ENCODE results near the gene C10orf90.

C10orf90 gene

DNA sequence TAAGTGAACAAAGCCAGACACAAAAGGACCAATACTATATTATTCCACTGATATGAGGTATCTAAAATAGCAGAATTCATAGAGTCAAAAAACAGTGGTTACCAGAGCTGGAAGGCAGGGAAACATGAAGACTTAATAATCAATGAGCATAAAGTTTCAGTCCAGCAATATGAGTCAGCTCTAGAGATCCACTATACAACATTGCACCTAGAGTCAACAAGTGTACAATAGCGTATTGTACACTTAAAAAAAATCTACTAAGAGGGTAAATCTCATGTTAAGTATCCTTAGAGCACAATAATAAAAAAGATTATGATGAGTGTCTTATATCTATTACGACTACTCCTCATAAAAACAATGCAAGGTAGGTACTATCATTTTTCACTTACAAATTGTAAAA lies 36.1 kb downstream of the C10orf90 start:
- DNase-seq = no peak

DNA sequence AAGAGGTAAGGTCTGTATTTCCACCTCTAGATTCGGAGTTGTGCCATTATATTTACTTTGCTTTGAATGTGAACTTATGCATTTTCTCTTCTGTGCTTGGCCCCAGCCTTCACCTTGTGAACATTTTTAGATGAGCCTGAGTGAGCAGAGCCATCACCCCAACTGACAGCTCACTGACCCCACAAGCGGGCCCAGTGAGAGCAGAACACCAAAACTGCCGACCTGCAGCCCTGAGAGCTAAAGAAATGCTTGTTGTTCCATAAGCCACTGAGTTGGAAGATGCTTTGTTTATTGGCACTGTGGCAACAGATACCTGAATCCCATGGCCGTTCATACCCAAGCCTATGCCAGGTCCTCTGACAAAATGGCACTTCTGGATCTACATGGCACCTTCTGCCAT lies 37.8 kb downstream of the C10orf90 start:
- DNase-seq = no peak

DNA sequence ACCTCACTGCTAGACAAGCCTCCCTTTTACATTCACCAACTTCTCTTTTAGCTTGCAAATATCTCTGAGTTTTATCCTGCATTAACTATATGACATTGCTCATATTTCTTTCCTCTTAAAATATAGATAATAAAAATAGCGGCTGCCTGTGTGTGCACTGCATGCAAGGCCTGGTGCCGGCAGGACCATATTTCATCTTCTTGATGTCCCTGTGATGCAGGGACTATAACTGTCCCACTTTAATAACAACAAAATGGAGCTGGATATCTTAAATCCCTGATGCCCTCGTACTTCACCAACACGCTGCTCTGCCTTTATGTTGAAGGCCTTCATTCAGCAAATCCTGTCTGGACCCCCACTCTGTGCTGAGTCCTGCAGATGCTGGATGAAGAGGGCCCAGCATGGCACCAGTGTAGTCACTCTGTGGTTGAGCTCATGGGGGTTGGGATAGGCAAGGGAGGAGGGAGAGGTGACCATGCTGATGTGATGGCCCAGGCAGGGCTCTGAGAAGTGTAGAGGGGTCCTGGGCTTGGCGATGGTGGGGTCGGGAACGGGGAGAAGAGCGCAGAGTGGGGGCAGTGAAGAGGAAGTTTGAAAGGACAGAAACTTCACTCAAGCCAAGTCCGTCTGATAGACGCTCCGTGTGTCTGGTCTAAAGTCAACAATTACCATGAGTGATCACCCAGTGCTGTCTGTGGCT lies 40.4 kb downstream of the C10orf90 start:
- no peak for DNase-seq

DNA sequence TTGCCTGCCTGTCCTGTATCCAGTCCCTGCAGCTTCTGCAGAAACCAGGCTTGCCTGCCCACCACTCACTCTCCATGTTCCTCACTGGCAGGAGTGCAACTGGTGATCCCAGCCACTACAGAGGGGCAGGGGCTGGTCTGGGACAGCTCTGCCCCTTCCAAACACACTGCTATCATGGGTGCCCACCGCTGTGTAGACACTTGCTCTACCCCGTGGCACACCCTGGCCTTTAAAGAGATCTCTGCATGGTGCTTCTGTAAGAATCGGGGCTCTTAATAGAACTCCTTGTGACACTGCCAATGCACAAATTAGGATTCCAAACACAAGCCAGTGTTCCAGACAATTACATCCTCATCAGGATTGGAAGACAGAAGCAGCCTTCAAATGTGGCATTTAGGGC lies 41.7 kb downstream of the C10orf90 start:
- no peak for DNase-seq

DNA sequence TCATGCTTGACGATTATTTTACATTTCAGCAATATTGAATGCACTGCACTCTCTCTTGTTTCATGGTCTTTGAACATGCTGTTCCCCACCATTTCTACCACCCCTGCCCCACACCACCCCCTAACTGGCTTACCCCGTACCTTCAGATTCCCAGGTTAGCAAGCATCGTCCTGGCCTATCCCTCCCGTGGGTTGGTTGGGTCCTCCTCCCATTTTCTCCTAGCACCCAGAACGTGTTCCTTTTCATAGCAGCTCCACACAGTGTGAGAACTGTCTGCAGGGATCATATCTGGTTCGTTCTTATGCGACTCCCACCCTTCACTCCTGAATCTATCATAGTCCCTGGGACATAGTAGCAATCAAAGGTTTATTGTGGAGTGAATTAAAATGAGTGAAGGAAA lies 48.6 kb downstream of the C10orf90 start:
- DNase-seq = no peak

DNA sequence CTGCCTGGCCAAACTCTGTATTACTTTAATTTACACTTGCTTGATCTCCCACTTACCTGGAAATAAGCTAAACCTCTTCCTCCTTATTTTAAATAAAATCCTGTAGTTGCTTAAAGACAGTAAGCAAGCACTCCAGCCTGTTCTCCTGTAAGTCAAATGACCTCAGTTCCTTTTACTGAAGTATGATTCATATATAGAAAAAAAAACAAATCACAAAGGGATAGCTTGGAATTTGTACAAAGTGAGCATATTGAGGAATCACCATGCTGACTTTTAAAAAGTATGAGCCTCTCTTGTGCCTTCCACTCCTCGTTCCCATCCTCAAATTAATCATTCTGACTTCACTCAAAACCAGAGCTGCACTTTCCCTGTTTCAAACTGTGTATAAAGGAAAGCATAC lies 52.0 kb downstream of the C10orf90 start:
- DNase-seq = no peak

DNA sequence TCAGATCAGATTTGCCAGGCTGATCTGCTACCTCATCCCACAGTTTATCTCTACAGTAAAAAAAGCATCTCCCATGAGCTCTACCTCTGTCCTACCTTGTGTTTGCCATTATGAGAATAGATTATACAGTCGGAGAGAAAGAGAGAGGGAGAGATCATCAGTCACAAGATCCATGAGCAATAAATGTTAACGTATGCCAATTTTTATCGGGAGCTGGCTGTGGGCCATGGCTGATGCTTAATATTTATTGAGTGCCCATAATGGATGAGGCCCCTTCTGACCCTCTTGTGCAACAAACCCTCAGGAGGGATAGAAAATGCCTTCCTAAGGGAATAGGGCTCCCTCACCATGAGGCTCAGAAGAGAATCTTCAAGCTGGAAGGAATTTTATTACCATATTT lies 52.8 kb downstream of the C10orf90 start:
- DNase-seq = no peak

DNA sequence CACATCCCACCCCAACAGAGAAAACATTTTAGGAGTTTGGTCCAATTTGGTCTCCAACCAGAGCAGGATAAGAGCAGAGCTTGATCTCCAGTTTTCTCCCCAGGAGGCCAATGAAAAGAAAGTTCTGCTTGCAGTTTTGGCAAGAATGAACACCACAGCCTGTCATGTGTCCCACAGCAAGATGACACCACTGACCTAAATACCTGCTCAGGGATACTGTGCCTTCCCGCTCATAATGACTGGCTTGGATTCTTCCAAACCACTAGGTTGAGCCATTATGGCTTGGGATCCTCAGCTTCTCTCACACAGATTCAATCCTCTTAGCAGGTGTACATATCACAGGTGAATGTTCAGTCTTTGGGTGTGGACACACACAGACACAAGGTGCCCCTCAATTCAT lies 53.3 kb downstream of the C10orf90 start:
- DNase-seq = no peak

DNA sequence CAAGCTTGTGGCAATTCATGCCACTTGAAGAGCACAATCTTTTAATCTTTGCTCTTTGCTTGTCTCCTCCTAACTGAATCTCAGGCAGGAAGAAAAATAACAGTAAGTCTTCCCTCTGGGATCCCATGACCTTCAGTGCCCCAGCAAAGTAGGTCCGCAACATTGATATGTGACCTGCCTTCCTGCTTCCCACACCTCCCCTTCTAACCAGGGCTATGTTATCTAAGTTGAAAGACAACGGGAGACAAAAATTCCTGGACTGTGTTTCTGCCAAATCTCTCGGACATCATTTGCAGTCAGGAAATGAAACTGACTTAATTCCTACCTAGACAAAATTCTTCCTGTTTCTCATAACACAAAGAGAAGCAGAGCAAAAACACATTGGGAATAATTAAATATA lies 53.8 kb downstream of the C10orf90 start:
- DNase-seq = no peak

DNA sequence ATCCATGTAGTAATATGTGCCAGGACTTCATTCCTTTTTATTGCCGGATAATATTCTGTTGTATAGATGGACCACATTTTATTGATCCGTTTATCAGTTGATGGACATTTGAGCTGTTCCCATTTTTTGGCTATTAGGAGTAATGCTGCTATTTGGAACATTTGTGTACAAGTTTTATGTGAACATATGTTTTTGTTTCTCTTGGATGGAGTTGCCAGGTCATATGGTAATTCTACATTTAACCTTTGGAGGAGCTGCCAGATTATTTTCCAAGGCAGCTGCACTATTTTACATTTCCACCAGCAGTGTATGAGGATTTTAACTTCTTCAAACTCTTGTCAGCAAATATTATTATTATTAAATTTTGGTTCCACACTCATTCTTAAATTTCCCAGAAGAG lies 59.2 kb downstream of the C10orf90 start:
- no peak for DNase-seq

DNA sequence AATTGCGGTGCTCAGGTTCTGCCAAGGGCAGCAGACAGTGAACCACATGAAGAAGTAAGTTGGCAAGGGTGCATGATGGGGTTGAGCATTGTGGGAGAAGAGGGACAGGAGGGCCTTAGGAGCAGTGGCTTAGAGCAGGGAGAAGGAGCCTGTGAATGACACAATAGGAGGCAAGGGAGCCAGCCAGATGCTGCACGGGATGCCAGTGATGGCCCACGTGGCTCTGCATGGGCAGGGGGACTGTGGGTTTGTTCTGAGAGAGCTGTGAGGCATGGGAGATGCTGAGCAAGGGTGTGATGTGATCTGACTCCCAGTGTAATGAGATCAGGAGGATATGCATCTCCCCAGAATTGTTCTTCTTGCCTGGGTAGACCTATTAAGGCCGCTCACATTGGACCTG lies 60.9 kb downstream of the C10orf90 start:
- no peak for DNase-seq

DNA sequence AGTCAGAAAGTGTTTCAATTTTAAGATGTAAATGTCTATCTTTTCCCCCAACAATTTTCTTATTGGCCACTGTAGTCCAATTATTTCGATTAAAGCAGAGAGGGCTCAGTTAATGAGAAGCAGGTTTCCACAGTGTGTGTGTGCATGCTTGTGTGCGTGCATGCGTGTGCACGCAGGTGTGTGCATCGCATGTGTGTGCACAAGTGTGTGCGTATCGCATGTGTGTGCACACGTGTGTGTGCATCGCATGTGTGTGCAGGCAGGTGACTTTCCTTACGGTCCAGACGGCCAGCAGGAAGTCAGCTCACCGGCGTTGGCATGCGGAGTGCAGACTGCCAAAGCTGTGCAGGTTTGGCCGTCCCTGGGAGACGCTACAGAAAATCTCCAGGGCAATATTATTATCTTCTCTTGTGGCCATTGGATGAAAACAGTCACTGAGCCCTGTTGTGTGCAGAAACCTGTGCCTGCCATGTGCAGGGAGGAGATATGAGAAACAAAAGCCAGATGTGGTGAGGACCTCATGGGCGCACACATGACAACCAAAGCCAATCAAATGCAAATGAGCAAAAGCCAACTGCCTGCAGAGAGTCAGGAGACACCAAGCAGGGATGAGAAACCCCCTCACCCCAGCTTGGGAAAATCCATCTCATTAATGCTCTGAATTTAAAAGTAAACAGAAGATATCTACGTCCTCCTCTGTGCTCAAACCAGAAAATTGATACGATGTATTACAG lies 70.4 kb downstream of the C10orf90 start:
- DNase-seq = no peak

DNA sequence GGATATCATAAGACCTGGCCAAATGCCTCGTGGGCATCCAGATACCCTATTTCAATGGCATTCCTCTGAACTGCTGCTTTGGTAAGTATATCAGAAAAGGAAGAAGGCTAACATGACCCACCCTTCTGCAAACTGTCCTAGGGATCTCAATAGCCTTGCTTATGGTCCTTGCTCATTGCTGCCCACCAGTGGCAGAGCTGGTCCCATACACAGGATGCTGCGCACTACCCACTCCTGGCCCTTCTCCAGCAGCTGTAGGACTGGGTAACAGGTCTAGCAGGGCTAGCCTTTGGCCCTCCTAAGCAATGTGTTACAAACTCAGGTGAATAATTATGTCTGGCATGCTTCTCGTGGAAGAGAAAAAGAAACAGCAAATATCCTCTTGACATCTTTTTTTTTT lies 72.5 kb downstream of the C10orf90 start:
- DNase-seq = no peak

DNA sequence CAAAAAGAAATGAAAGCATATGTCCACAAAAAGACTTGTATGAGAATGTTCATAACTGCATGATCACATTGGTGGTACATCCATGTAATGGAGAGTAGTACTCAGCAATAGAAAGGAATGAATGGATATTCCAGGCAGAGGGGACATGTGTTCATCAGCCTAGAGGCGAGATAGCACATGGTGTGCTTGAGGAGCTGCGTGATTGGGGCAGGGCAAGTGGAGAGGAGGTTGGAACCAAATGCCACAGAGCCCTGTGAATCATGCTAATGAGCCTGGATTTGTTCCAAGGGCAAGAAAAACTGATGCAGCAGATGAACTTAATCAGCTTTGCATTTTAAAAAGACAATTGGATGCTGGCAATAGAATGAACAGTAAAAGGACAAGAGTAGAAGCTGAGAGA lies 73.3 kb downstream of the C10orf90 start:
- DNase-seq = no peak

DNA sequence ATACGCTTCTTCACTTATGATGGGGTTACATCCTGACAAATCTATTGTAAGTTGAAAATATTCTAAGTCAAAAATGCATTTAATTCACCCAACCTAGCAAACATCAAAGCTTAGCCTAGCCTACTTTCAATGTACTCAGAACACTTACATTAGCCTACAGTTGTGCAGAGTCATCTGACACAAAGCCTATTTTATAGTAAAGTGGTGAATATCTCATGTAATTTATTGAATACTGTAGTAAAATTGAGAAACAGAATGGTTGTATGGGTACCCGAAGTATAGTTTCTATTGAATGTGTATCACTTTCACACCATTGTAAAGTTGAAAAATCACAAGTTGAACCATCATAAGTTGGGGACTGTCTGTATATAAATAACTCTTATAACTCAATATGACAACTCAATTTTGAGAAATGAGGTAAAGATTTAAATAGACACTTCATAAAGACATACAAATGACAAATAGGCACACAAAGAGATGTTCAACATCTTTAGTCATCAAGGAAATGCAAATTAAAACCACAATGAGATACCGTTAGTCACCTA lies 73.9 kb downstream of the C10orf90 start:
- DNase-seq = no peak

DNA sequence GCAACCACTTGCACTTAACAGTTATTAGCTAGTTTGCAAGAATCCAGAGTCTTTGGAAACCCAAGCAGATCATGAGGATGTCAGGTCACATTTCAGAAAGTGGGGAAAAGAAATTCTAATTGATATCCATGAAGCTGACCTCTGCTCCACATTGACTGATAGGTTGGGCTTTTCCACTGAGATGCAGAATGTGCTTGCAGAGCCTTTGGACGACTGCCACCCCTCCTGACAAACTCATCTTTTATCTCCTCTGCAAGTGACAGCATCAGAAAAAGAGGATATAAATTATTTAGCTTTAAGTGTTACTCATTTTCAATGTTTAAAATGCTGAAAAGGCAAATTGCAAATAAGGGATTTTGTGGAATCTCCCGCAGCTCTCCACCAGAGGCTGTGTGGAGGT lies 75.3 kb downstream of the C10orf90 start:
- DNase-seq = no peak

DNA sequence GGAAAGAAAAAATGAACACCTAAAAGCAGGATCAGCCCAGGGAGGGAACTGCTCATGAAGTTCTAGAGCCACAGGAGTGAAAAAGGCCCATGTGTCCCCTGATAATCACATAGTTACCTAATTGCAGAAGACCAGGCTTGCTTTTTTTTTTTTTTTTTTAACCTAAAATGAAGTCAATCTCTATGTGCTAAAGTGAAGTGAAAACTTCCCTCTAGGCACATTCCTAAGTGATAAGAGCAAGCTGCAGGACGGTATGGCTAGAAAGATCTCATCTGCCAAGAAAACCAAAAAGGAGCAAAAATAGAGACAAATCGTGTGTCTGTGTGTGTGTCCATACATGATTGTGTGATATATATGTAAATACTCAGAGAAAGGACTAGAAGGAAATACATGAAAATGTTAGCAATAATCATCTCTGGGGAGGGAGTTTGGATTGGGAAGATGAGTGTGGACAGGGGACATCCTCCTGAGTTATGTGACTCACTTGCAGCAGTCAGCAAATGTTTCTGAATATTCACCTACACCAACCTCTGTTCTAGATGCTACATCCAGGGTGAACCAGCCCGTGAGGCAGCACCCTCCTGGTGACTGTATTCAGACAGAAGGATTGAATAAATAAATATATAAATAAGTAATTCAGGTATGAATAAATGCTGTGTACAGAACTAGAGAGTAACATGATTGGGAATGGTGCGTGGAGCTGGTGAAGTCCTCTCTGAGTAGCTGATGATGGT lies 76.4 kb downstream of the C10orf90 start:
- DNase-seq = no peak

DNA sequence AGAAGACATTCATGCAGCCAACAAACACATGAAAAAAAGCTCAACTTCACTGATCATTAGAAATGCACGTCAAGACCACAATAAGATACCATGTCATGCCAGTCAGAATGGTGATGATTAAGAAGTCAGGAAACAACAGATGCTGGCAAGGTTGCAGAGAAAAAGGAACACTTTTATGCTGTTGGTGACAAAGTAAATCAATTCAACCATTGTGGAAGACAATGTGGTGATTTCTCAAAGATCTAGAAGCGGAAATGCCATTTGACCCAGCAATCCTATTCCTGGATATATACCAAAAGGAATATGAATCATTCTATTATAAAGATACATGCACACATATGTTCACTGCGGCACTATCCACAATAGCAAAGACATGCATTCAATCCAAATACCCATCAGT lies 77.6 kb downstream of the C10orf90 start:
- no peak for DNase-seq

DNA sequence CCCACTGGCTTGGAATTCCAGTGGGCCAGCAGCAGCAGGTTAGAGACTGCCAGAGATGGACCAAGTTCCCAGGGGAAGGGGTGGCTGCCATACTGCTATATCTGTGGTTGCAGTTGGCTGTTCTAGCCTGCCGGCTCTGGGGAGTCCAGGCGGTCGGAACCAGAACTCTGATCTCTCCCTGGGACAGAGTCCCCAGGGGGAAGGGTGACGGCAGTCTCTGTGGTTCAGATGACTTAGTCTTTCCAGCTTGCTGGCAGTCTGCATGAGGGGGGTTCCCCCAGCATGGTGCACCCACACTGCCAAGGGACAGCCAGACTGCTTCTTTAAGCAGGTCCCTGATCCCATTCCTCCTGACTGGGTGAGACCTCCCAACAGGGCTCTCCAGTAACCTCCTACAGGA lies 82.5 kb downstream of the C10orf90 start:
- no peak for DNase-seq

DNA sequence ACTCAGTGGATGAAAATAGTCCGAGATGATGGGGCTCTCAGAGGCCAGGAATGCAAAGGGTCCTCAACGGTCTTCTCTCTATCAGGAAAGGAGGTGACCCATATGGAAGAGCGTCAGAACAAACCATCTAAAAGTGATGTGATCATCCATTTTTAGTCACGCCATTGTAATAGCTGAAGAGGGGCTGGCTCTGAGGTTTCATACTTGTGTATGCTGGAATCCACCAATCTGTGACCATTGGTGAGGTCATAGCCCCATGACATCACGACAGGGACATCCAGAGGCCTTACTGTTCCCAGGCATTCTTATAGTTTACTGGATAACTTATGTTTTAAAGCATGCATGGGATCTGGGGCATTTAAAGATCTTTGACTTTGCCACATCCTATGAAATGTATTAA lies 83.6 kb downstream of the C10orf90 start:
- DNase-seq = no peak

DNA sequence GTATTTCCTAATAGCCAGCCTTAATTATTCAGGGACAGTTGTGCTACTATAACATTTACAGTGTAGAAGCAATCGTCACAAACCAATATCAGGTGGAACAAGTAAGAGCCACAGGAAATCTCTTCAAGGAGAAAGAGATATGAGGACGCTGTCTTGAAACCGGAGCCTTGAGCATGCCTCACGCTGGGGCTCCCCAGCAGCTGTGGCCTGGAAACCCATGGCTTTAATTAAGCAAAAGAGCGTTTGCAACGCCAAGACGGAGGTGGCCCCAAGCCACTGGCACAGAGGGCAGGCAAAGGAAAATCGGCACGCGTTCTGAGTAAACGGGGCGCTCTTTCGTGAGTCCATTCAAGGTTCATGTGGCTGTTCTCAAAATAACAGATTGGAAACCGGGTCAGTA lies 84.4 kb downstream of the C10orf90 start:
- DNase-seq = no peak

DNA sequence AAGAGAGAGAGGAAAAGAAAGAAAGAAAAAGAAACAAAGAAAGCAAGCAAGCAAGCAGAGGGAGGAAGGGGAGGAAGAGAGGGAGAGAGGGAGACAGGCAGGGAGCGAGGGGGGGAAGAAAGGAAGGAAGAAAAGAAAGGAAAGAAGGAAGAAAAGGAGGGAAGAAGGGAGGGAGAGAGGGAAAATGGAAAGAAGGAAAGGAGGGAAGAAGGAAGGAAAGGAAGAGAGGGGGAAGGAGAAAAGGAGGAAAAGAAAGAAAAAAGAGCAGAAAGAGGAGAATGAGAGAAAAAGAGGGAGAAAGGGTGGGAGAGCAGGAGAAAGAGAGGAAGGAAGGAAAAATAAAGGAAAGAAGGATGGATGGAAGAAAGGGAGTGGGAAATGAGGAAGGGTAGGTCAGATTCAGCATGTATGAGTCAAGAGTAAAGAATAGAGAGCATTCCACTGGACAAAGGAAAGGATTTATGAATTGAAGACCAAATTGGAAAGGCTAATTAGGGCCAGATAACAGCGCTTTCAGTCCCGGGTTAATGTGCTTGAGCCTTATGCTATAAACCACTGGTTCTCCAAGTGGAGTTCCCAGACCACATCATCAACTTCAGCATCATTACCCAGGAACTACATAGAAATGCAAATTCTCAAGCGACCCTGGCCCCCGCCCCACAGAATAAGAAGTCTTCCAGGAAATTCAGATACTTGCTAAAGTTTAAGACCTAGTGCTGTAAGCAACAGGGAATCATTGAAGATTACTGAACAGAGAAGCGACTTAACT lies 85.1 kb downstream of the C10orf90 start:
- DNase-seq = no peak

DNA sequence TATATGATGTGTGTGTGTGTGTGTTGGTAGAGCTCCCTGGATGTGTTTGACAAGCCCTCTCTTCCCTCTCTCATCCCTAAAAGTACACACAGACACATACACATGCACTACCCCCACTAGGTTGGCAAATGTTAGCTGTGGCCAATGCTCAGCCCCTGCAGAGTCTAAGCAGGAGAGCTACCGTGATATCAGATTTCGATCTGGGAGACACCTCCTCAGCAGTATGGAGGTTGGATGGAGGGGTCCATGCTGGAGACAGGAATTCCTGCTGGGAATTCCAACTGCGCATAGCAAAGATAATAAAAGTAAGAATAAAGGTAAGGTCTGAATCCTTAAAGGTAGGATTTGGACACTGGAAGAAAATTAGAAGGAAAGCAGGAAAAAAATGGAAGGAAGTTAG lies 85.7 kb downstream of the C10orf90 start:
- no peak for DNase-seq

Data from central memory CD4-positive, alpha-beta T cell (primary cell).